Panc1 (cell line): ENCODE measurements around the gene LIM2.

ENCODE experiments used
- POLR2AphosphoS5 ChIP-seq: IDR thresholded peaks from 2 replicates; pipeline ENCODE4 v1.6.1; 2012; ENCODE audit warnings: mild to moderate bottlenecking, low read depth, low read length, moderate library complexity
- SIN3A ChIP-seq: IDR thresholded peaks from 2 replicates; pipeline ENCODE4 v1.6.1; 2012; ENCODE audit warnings: low read depth, mild to moderate bottlenecking, low read length, moderate library complexity, borderline replicate concordance; ENCODE audit not compliant: insufficient read depth
- TF ChIP-seq, protein P1 (sequence below): fragments of 450-650 bp; IDR thresholded peaks from 2 replicates; pipeline ENCODE4 v1.5.1; 2017; ENCODE audit warnings: mild to moderate bottlenecking
- TF ChIP-seq, protein P2 (sequence below), 2 experiments: IDR thresholded peaks; 2 replicates each; pipeline ENCODE4 v1.6.1; 2011 to 2012; ENCODE audit warnings: low read depth in 2 of 2, control low read depth in 1 of 2, low read length in 1 of 2, mild to moderate bottlenecking in 1 of 2, moderate library complexity in 1 of 2; ENCODE audit not compliant: insufficient read depth in 1 of 2

DNA sequence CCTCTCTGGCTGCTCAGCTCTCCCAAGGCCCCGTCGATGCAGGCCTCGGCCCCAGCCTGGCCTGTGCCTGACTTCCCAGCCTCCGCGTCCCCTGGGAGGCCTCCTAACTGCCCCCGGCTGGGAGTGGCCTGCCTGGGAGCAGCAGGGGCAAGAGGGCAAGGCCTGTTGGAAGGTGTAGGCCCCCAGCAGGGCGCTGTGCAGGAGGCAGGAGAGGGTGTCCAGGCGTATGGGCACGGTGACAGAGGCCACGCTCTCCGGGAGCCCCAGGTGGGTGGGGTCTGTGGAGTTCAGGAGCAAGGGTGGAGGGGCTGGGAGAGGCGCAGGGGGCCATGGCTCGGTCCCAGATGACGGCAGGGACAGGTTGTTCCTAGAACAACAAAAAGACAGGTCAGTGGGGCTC, 1.4 kb upstream of the LIM2 start:
- TF ChIP-seq, protein P1, sequence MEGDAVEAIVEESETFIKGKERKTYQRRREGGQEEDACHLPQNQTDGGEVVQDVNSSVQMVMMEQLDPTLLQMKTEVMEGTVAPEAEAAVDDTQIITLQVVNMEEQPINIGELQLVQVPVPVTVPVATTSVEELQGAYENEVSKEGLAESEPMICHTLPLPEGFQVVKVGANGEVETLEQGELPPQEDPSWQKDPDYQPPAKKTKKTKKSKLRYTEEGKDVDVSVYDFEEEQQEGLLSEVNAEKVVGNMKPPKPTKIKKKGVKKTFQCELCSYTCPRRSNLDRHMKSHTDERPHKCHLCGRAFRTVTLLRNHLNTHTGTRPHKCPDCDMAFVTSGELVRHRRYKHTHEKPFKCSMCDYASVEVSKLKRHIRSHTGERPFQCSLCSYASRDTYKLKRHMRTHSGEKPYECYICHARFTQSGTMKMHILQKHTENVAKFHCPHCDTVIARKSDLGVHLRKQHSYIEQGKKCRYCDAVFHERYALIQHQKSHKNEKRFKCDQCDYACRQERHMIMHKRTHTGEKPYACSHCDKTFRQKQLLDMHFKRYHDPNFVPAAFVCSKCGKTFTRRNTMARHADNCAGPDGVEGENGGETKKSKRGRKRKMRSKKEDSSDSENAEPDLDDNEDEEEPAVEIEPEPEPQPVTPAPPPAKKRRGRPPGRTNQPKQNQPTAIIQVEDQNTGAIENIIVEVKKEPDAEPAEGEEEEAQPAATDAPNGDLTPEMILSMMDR, result no peak
- no peak for TF ChIP-seq POLR2AphosphoS5
- TF ChIP-seq, protein P2, sequence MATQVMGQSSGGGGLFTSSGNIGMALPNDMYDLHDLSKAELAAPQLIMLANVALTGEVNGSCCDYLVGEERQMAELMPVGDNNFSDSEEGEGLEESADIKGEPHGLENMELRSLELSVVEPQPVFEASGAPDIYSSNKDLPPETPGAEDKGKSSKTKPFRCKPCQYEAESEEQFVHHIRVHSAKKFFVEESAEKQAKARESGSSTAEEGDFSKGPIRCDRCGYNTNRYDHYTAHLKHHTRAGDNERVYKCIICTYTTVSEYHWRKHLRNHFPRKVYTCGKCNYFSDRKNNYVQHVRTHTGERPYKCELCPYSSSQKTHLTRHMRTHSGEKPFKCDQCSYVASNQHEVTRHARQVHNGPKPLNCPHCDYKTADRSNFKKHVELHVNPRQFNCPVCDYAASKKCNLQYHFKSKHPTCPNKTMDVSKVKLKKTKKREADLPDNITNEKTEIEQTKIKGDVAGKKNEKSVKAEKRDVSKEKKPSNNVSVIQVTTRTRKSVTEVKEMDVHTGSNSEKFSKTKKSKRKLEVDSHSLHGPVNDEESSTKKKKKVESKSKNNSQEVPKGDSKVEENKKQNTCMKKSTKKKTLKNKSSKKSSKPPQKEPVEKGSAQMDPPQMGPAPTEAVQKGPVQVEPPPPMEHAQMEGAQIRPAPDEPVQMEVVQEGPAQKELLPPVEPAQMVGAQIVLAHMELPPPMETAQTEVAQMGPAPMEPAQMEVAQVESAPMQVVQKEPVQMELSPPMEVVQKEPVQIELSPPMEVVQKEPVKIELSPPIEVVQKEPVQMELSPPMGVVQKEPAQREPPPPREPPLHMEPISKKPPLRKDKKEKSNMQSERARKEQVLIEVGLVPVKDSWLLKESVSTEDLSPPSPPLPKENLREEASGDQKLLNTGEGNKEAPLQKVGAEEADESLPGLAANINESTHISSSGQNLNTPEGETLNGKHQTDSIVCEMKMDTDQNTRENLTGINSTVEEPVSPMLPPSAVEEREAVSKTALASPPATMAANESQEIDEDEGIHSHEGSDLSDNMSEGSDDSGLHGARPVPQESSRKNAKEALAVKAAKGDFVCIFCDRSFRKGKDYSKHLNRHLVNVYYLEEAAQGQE (IDR thresholded peaks at IDR 0.05; ENCODE audit: insufficient read depth in 1 of 2, low read depth in 2 of 2, low read length in 1 of 2), result no peak
- TF ChIP-seq SIN3A, result no peak
